Stimulated activated CD4-positive, alpha-beta T cell treated with anti-CD3 and anti-CD28 coated beads, Interleukin-1b, Interleukin-23, amount 100 ng/mL, for 24 hours (primary cell): ENCODE data around the gene PMM2.
"Not testable (repeated sequence)": the region's sequence is repeated elsewhere in the genome, so short reads cannot be mapped to it uniquely, and the experiment has no call there.

ENCODE experiments used
- DNase-seq, 4 experiments: peaks; one replicate each; pipeline ENCODE4 v3.0.0-alpha.2; 2020; ENCODE audit warnings: low read depth in 4 of 4, low spot score in 1 of 4

Gene PMM2

GRCh38 chr16:8816967-8817655 lies 19.5 kb downstream of the PMM2 start:
- no peak for DNase-seq

GRCh38 chr16:8818504-8819270 lies 21.0 kb downstream of the PMM2 start:
- no peak for DNase-seq

GRCh38 chr16:8819411-8820034 lies 21.9 kb downstream of the PMM2 start:
- DNase-seq = no peak

GRCh38 chr16:8822403-8822802 lies 24.8 kb downstream of the PMM2 start:
- DNase-seq = no peak

GRCh38 chr16:8826278-8826879 lies 28.7 kb downstream of the PMM2 start:
- DNase-seq = no peak

GRCh38 chr16:8828541-8829165 lies 31.0 kb downstream of the PMM2 start:
- DNase-seq = no peak

GRCh38 chr16:8831450-8831849 lies 33.8 kb downstream of the PMM2 start:
- DNase-seq = no peak

GRCh38 chr16:8831871-8832716 lies 34.5 kb downstream of the PMM2 start:
- no peak for DNase-seq

GRCh38 chr16:8832717-8833105 lies 35.1 kb downstream of the PMM2 start:
- DNase-seq = no peak

- DNase-seq = not testable (repeated sequence)
Observed at GRCh38 chr16:8836797-8837196, 39.2 kb downstream of the PMM2 start.

GRCh38 chr16:8837594-8837993 lies 40.0 kb downstream of the PMM2 start:
- not testable (repeated sequence) for DNase-seq

GRCh38 chr16:8842016-8842415 lies 44.4 kb downstream of the PMM2 start:
- not testable (repeated sequence) for DNase-seq

- DNase-seq = not testable (repeated sequence)
Observed at GRCh38 chr16:8843296-8843695, 45.7 kb downstream of the PMM2 start.

GRCh38 chr16:8845699-8846298 lies 48.2 kb downstream of the PMM2 start:
- DNase-seq = no peak

GRCh38 chr16:8846401-8846932 lies 48.8 kb downstream of the PMM2 start:
- no peak for DNase-seq

- no peak for DNase-seq
Observed at GRCh38 chr16:8847145-8847544, 49.5 kb downstream of the PMM2 start.

- no peak for DNase-seq
Observed at GRCh38 chr16:8847623-8848022, 50.0 kb downstream of the PMM2 start.

- no peak for DNase-seq
Observed at GRCh38 chr16:8848231-8848938, 50.7 kb downstream of the PMM2 start.

GRCh38 chr16:8848939-8849391 lies 51.3 kb downstream of the PMM2 start:
- no peak for DNase-seq
